ENCODE data around the gene UBR4. TPM values are rescaled to one million over a fixed set of nuclear protein-coding genes. Genes with fewer than 3 reads are reported as not detected.

UBR4 gene
- total and polyA plus RNA-seq, 10 of the 15 experiments (the other 5 are each of a cell fraction or from before 2014, with no cell fraction given): 34.2 to 124 (median 56.2) TPM

- TF ChIP-seq KDM1A (IDR thresholded peaks at IDR 0.05; ENCODE audit: borderline replicate concordance): no peak
- TF ChIP-seq PBX3 (IDR thresholded peaks at IDR 0.05; ENCODE audit: insufficient replicate concordance, low read depth, low read length): no peak
- no peak for TF ChIP-seq ATF2 (IDR thresholded peaks at IDR 0.05; ENCODE audit: low read length)
- TF ChIP-seq HDAC6 (IDR thresholded peaks at IDR 0.05; ENCODE audit: unreplicated experiment): no peak
- no peak for TF ChIP-seq PRDM15 (CRISPR knock-in tag; IDR thresholded peaks at IDR 0.05)
- TF ChIP-seq ZNF207 (IDR thresholded peaks at IDR 0.05; ENCODE audit: borderline replicate concordance): no peak
These were observed 55.2 kb downstream of the UBR4 start (continued) for GRCh38 chr1:19154876-19155275.

Measured in GM12878 (cell line).